Stomach (tissue), 4 donors: ENCODE data around the gene IQGAP2.

Experiments
- POLR2AphosphoS5 ChIP-seq, 3 donors: sonication (generic); formaldehyde crosslinking; IDR thresholded peaks; one replicate each; pipeline ENCODE4 v1.6.1; 2016; ENCODE audit warnings: antibody characterized with exemption in 3 of 3
- TF ChIP-seq, protein P1 (sequence below), 7 experiments: fragments of 450-650 bp in 4 of 7; fragments of 200-600 bp in 3 of 7; sonication (generic) in 3 of 7; IDR thresholded peaks; one replicate each; pipeline ENCODE4 v1.5.1; 2016 to 2019; ENCODE audit warnings: antibody characterized with exemption in 7 of 7, control low read depth in 2 of 7, mild to moderate bottlenecking in 1 of 7

DNA sequence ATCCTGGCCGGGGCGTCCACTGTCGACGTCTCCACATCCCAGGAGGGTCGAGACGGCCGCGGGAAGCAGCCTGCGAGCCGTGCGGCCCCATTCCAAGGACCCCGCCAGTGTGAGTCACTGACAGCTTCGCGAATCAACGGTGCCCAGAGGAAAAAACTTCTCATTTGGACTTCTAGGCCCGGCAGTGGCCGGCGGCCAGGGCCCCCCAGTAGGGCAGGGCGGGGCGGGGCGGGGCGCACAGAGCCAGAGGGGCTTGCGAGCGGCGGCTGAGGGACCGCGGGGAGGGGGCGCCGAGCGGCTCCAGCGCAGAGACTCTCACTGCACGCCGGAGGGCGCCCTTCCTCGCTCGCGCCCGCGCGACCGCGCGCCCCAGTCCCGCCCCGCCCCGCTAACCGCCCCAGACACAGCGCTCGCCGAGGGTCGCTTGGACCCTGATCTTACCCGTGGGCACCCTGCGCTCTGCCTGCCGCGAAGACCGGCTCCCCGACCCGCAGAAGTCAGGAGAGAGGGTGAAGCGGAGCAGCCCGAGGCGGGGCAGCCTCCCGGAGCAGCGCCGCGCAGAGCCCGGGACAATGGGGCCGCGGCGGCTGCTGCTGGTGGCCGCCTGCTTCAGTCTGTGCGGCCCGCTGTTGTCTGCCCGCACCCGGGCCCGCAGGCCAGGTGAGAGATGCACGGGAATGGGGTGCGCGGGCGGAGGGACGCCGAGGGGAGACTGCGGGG lies 312.8 kb downstream of the IQGAP2 start, which contains the start of gene F2R:
- TF ChIP-seq, protein P1, sequence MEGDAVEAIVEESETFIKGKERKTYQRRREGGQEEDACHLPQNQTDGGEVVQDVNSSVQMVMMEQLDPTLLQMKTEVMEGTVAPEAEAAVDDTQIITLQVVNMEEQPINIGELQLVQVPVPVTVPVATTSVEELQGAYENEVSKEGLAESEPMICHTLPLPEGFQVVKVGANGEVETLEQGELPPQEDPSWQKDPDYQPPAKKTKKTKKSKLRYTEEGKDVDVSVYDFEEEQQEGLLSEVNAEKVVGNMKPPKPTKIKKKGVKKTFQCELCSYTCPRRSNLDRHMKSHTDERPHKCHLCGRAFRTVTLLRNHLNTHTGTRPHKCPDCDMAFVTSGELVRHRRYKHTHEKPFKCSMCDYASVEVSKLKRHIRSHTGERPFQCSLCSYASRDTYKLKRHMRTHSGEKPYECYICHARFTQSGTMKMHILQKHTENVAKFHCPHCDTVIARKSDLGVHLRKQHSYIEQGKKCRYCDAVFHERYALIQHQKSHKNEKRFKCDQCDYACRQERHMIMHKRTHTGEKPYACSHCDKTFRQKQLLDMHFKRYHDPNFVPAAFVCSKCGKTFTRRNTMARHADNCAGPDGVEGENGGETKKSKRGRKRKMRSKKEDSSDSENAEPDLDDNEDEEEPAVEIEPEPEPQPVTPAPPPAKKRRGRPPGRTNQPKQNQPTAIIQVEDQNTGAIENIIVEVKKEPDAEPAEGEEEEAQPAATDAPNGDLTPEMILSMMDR (IDR thresholded peaks at IDR 0.05) = peak in 3 of 7 experiments; percentile 33 to 60 (median 50)
- TF ChIP-seq POLR2AphosphoS5 (IDR thresholded peaks at IDR 0.05) = no peak
